ENCODE data around the gene HMMR. TPM values are rescaled to one million over a fixed set of nuclear protein-coding genes. Genes with fewer than 3 reads are reported as not detected.

Gene HMMR
- total RNA-seq, 1 donor from 2014 or later: 38.5 TPM

DNA sequence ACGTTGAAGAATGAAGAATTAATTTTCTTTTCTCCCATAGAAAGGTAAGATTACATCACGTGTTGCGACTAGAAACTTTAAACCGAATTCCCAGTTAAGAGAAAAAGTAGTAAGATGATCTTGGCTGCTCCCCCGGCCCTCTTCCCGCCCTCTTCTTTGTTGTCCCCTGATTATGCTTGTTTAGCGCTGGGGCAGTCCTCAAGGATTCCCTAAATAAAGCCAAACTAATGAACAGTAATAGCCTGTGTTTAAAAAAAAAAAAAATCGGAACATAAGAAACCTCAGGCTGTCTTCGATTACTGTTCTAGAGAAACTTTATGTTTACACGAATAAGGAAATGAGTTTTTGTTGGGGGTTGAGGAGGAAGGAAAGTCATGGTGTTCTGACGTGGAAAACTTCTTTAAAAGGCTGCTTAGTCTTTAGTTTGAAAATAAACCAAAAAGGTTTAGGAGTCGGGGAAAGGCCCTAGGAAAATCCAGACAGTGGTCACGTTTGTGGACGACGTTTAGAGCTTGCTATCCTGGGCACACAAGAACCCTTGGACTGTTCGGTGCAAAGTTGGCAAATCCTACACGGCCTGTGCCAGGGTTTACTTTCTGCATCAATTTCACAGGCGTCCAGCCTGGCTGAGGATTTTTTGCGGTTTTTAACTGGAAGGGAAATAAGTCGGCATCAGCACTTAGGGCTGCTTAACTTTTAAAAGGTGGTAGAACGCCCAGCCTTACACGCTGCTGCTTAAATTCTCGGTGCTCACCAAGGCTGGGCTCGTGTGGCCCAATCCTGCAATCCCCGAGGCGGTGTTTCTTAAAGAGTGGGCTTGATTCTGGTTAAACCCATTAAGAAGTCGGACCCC, 43.9 kb downstream of the HMMR start:
- Mint-ChIP-seq H3K4me3 (peak overlapping the region; percentile 100), H3K27me3 (ENCODE audit: low read depth) (peaks cover 4% of the 10 kb centered on the region), H3K4me1 (peaks cover 51% of the 10 kb centered on the region), H3K27ac (ENCODE audit: unreplicated experiment) (peak overlapping the region; percentile 100), H3K9me3 (no peaks in the 10 kb centered on the region), H3K36me3 (ENCODE audit: low read depth) (peaks cover 3% of the 10 kb centered on the region)
- peak; percentile 30 for DNase-seq (ENCODE audit: low read depth, low spot score)
- TF ChIP-seq, protein P1, sequence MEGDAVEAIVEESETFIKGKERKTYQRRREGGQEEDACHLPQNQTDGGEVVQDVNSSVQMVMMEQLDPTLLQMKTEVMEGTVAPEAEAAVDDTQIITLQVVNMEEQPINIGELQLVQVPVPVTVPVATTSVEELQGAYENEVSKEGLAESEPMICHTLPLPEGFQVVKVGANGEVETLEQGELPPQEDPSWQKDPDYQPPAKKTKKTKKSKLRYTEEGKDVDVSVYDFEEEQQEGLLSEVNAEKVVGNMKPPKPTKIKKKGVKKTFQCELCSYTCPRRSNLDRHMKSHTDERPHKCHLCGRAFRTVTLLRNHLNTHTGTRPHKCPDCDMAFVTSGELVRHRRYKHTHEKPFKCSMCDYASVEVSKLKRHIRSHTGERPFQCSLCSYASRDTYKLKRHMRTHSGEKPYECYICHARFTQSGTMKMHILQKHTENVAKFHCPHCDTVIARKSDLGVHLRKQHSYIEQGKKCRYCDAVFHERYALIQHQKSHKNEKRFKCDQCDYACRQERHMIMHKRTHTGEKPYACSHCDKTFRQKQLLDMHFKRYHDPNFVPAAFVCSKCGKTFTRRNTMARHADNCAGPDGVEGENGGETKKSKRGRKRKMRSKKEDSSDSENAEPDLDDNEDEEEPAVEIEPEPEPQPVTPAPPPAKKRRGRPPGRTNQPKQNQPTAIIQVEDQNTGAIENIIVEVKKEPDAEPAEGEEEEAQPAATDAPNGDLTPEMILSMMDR (conservative IDR thresholded peaks at IDR 0.05): no peak

DNA sequence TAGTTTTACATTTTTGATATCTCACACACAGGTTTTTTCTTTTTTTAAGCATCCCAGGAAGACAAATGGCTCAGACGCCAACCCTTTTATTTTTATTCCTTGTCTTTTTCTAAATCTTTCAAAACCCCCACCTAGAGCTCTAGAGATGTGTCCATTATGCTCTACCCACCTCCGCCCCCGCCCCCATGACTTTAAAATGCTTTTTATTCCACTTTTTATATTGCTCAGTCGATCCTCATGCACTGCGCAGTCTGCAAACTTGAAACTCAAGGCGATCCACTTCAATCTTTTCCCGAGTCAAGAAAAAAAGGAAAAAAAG, 44.6 kb downstream of the HMMR start:
- TF ChIP-seq, protein P1 (conservative IDR thresholded peaks at IDR 0.05): no peak
- Mint-ChIP-seq H3K27me3 (ENCODE audit: low read depth) (peaks cover 4% of the 10 kb centered on the region), H3K36me3 (ENCODE audit: low read depth) (peaks cover 3% of the 10 kb centered on the region), H3K4me3 (peak overlapping the region; percentile 100), H3K9me3 (no peaks in the 10 kb centered on the region), H3K4me1 (peaks cover 57% of the 10 kb centered on the region), H3K27ac (ENCODE audit: unreplicated experiment) (peak overlapping the region; percentile 100)
- DNase-seq (ENCODE audit: low read depth, low spot score): no peak

DNA sequence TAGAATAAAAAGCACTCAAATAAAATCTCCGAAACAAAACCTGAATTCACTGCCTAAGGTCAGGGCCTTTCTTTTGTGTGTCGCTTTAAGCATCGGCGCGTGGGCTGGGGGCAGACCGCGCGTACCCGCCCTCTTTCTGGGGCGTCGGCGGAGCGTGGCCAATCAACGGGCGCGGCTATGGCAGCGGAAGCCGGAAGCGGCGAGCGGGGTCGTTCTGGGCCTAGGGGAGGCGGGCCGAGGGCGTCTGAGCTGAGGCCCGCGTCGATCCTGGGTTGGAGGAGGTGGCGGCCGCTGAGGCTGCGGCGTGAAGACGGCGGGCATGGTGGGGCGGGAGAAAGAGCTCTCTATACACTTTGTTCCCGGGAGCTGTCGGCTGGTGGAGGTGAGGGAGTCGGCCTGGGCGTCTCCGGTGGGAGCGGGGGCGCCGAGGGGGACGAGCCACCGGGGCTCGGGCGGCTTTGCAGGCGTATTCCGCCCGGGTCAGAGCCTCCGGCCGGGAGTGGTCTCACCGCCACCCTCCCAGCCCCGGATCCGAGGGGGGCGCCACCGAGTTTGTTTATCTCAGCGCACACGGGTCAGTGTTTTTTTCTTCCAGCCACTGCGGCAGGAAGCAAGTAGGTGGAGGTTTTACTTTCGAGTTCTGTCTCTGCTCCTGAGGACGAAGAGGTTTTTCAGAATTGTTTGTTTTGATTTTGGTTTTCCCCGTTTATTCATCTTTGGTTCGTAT, 45.1 kb downstream of the HMMR start, which contains the start of gene MAT2B:
MAT2B (plus strand) TSS at position 252 of the 727 bp plus-strand sequence; CDS start at position 320, 68 bp downstream.
- peak; percentile 85 for DNase-seq (ENCODE audit: low read depth, low spot score)
- Mint-ChIP-seq H3K27ac (ENCODE audit: unreplicated experiment) (peak within 1 kb of the TSS; percentile 100), H3K27me3 (ENCODE audit: low read depth) (peaks cover 4% of the 10 kb centered on the region), H3K36me3 (ENCODE audit: low read depth) (peaks cover 3% of the 10 kb centered on the region), H3K4me1 (peaks cover 58% of the 10 kb centered on the region), H3K9me3 (no peaks in the 10 kb centered on the region), H3K4me3 (peak within 1 kb of the TSS; percentile 100)
- TF ChIP-seq, protein P1 (conservative IDR thresholded peaks at IDR 0.05): peak; percentile 63

DNA sequence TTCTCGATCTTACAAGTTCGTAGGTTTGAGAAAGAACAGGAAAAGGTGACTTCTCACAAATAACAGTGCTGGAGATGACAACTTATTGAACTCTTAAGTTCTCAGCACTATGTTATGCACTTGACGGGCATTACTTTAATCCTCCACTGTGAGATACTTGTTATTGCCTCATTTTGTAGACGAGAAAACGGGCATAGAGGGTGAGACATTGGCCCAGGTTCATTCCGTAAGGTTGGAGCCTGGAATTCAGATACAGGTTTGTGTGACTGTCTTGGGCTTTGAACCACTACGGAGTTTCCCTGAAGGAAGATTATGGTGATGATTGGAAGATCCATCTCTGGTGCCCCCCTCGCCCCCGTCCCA, 45.6 kb downstream of the HMMR start:
- Mint-ChIP-seq H3K36me3 (ENCODE audit: low read depth) (peaks cover 3% of the 10 kb centered on the region), H3K27me3 (ENCODE audit: low read depth) (peaks cover 4% of the 10 kb centered on the region), H3K4me1 (peaks cover 63% of the 10 kb centered on the region), H3K27ac (ENCODE audit: unreplicated experiment) (peak overlapping the region; percentile 100), H3K9me3 (no peaks in the 10 kb centered on the region), H3K4me3 (peak overlapping the region; percentile 100)
- TF ChIP-seq, protein P1 (conservative IDR thresholded peaks at IDR 0.05): peak; percentile 3
- no peak for DNase-seq (ENCODE audit: low read depth, low spot score)

DNA sequence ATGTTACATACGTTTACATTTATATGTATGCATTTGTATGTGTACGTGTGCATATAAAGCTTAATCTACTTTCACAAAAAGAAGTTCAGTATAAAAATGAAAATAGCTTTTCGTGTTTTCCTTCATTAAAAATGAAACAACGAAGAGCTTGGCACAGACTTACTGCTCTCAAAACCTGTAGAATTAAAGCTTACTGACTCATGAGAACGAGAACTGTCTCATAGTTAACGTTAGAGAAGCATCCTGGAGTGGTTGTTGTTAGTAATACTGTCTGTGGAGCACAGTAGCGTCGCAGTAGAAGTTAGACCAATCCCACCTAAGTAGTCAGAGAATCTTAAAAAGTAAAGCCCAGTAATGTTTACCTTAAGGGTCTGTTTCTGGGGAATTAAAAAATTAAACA, 46.3 kb downstream of the HMMR start:
- TF ChIP-seq, protein P1 (conservative IDR thresholded peaks at IDR 0.05): no peak
- Mint-ChIP-seq H3K36me3 (ENCODE audit: low read depth) (peaks cover 3% of the 10 kb centered on the region), H3K4me3 (peak overlapping the region; percentile 100), H3K9me3 (no peaks in the 10 kb centered on the region), H3K27ac (ENCODE audit: unreplicated experiment) (no peak overlapping the region), H3K4me1 (peaks cover 64% of the 10 kb centered on the region), H3K27me3 (ENCODE audit: low read depth) (peaks cover 4% of the 10 kb centered on the region)
- no peak for DNase-seq (ENCODE audit: low read depth, low spot score)

Measured in neural crest cell (in vitro differentiated cells).